A549 (cell line): ENCODE results near the gene TRPM2. TPM values are rescaled to one million over a fixed set of nuclear protein-coding genes. Genes with fewer than 3 reads are reported as not detected.

Experiments used
- ATAC-seq, 2 experiments: fragments of 200-7000 bp in 1 of 2; fragments of >200 bp in 1 of 2; cut with Nextera tagmentation in 1 of 2; cut with Tn5 transposase in 1 of 2; 3 replicates each; pipeline versions ENCODE4 v1.8.0 to v1.9.1; 2018 to 2020; ENCODE audit warnings: mild to moderate bottlenecking in 1 of 2, moderate library complexity in 1 of 2
- CTCF ChIA-PET: fragments of 300-600 bp; sonication (Branson Sonifier 250); formaldehyde crosslinking; extraction: SDS; loops from one replicate; lab custom pipeline; 2021; ENCODE audit warnings: antibody characterized with exemption, inconsistent platforms; lab: Yijun Ruan, JAX
- POLR2A ChIA-PET: fragments of 350-600 bp; formaldehyde crosslinking; extraction: SDS; loops from one replicate; lab custom pipeline; 2021; ENCODE audit warnings: antibody characterized with exemption, inconsistent platforms; lab: Yijun Ruan, JAX
- DNase-seq, 2 experiments: peaks; one replicate each; pipeline versions ENCODE4 v3.0.0 to v3.0.0-alpha.2; 2011 to 2016; ENCODE audit warnings: low read depth in 1 of 2, low spot score in 1 of 2
- FAIRE-seq: peaks from 2 replicates; lab custom pipeline; 2011; peaks lifted over from hg19 to GRCh38; lab: Jason Lieb, UNC
- H3K27ac ChIP-seq, 2 experiments: fragments of >200 bp; sonication (Bioruptor Twin); formaldehyde crosslinking; 3 replicates each; pipeline ENCODE4 v1.5.1; 2016 to 2017
- H3K4me1 ChIP-seq: fragments of >200 bp; sonication (Bioruptor Twin); formaldehyde crosslinking; 3 replicates; pipeline ENCODE4 v1.6.1; 2016
- H3K4me2 ChIP-seq: fragments of >200 bp; sonication (Bioruptor Twin); formaldehyde crosslinking; 3 replicates; pipeline ENCODE4 v1.6.1; 2016
- H3K4me3 ChIP-seq: fragments of >200 bp; sonication (Bioruptor Twin); formaldehyde crosslinking; 3 replicates; pipeline ENCODE4 v1.5.1; 2016
- H3K9me3 ChIP-seq: fragments of >200 bp; sonication (Bioruptor Twin); formaldehyde crosslinking; 3 replicates; pipeline ENCODE4 v1.6.1; 2016
- BCL3 ChIP-seq: fragments of >200 bp; sonication (Bioruptor Twin); formaldehyde crosslinking; IDR thresholded peaks from 3 replicates; pipeline ENCODE4 v1.6.1; 2016
- CBX2 ChIP-seq: fragments of 200-600 bp; sonication (generic); IDR thresholded peaks from 2 replicates; pipeline ENCODE4 v1.6.1; 2016; ENCODE audit warnings: low read depth, mild to moderate bottlenecking, borderline replicate concordance
- CHD2 ChIP-seq: fragments of 150-350 bp; IDR thresholded peaks from 2 replicates; pipeline ENCODE4 v1.6.1; 2014; ENCODE audit warnings: low read length; ENCODE audit not compliant: partially characterized antibody
- EHF ChIP-seq: fragments of 250-450 bp; sonication (Bioruptor Pico); IDR thresholded peaks from 2 replicates; pipeline ENCODE4 v1.5.0; 2020; ENCODE audit warnings: mild to moderate bottlenecking
- ESRRA ChIP-seq: fragments of 150-350 bp; IDR thresholded peaks from 2 replicates; pipeline ENCODE4 v1.6.1; 2014; ENCODE audit warnings: mild to moderate bottlenecking, low read length, borderline replicate concordance
- FOSB ChIP-seq: fragments of 250-450 bp; sonication (Bioruptor Pico); IDR thresholded peaks from 2 replicates; pipeline ENCODE4 v1.5.0; 2020; ENCODE audit warnings: mild to moderate bottlenecking, moderate library complexity
- HDAC2 ChIP-seq: fragments of 200-600 bp; sonication (generic); IDR thresholded peaks from 2 replicates; pipeline ENCODE4 v1.6.1; 2016
- HOXB13 ChIP-seq: fragments of 250-450 bp; sonication (Bioruptor Pico); IDR thresholded peaks from 2 replicates; pipeline ENCODE4 v1.5.0; 2020; ENCODE audit warnings: low read depth, mild to moderate bottlenecking, moderate library complexity
- KDM5A ChIP-seq: fragments of 200-600 bp; sonication (generic); IDR thresholded peaks from 2 replicates; pipeline ENCODE4 v1.6.1; 2016; ENCODE audit warnings: antibody characterized with exemption, mild to moderate bottlenecking
- MAZ ChIP-seq: fragments of 150-350 bp; IDR thresholded peaks from 2 replicates; pipeline ENCODE4 v1.6.1; 2014; ENCODE audit warnings: antibody characterized with exemption, low read depth, low read length, borderline replicate concordance
- MYC ChIP-seq: IDR thresholded peaks from 2 replicates; pipeline ENCODE4 v1.6.1; 2012; ENCODE audit warnings: mild to moderate bottlenecking, inconsistent platforms, low read length, improper control_type of control experiment, borderline replicate concordance
- RARB ChIP-seq: fragments of 250-450 bp; sonication (Bioruptor Pico); IDR thresholded peaks from 2 replicates; pipeline ENCODE4 v1.8.0; 2021; ENCODE audit warnings: mild to moderate bottlenecking, moderate library complexity
- RNF2 ChIP-seq: fragments of 200-600 bp; sonication (generic); IDR thresholded peaks from 2 replicates; pipeline ENCODE4 v1.6.1; 2016; ENCODE audit warnings: low read depth, mild to moderate bottlenecking, antibody characterized with exemption, moderate library complexity, borderline replicate concordance
- SMC3 ChIP-seq: fragments of >200 bp; sonication (Bioruptor Twin); formaldehyde crosslinking; IDR thresholded peaks from 3 replicates; pipeline ENCODE4 v1.6.1; 2018; ENCODE audit warnings: inconsistent platforms
- SREBF2 ChIP-seq: fragments of 450-650 bp; IDR thresholded peaks from 2 replicates; pipeline ENCODE4 v1.6.1; 2014; ENCODE audit warnings: mild to moderate bottlenecking, moderate library complexity
- ZFP36 ChIP-seq: fragments of 450-650 bp; IDR thresholded peaks from 2 replicates; pipeline ENCODE4 v1.6.1; 2014; ENCODE audit warnings: borderline replicate concordance; ENCODE audit not compliant: partially characterized antibody
- WGBS: methylation state at CpG from one replicate; pipeline ENCODE4 v1.1.6; 2017; ENCODE audit errors: missing lambda C conversion rate; 5-methylcytosine and 5-hydroxymethylcytosine counted together
- polyA plus RNA-seq, 4 experiments: library from polyadenylated mRNA; depleted of rRNA in 3 of 4; stranded (reverse); fragments of >200 nt; fragmentation: RNase III in 1 of 4; extraction: RNeasy Plus Mini Kit Qiagen cat#74134 plus additional on column Dnase treatment in 1 of 4; gene quantifications; 2 replicates in 3 of 4; 3 replicates in 1 of 4; pipeline ENCODE4 v1.2.3, GENCODE V29; 2011 to 2017
- TF ChIP-seq, protein P1 (sequence below): fragments of 450-650 bp; IDR thresholded peaks from 2 replicates; pipeline ENCODE4 v1.6.1; 2014; ENCODE audit warnings: antibody characterized with exemption
- TF ChIP-seq, protein P2 (sequence below): IDR thresholded peaks from 2 replicates; pipeline ENCODE4 v1.6.1; 2012
- TF ChIP-seq, protein P3 (sequence below): IDR thresholded peaks from 2 replicates; pipeline ENCODE4 v1.6.1; 2012

Gene TRPM2
- polyA plus RNA-seq, 2 of the 4 experiments (the other 2 are of a cell fraction), result 3.2 to 5.5 TPM

- TF ChIP-seq, protein P1, sequence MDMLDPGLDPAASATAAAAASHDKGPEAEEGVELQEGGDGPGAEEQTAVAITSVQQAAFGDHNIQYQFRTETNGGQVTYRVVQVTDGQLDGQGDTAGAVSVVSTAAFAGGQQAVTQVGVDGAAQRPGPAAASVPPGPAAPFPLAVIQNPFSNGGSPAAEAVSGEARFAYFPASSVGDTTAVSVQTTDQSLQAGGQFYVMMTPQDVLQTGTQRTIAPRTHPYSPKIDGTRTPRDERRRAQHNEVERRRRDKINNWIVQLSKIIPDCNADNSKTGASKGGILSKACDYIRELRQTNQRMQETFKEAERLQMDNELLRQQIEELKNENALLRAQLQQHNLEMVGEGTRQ, result no peak
- no peak for TF ChIP-seq HDAC2
- TF ChIP-seq, protein P2, sequence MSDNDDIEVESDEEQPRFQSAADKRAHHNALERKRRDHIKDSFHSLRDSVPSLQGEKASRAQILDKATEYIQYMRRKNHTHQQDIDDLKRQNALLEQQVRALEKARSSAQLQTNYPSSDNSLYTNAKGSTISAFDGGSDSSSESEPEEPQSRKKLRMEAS, result no peak
Measured at GRCh38 chr21:44317871-44318270, 35.5 kb upstream of the TRPM2 start (continued).

- no peak overlapping the region for H3K27ac ChIP-seq
- no peak for ATAC-seq
- DNase-seq, result no peak
- H3K9me3 ChIP-seq, result no peaks in the 10 kb centered on the region
- TF ChIP-seq SREBF2, result no peak
- TF ChIP-seq, protein P1, result no peak
- no peak for TF ChIP-seq FOSB (CRISPR knock-in tag)
- no peak for TF ChIP-seq RARB (CRISPR knock-in tag)
- TF ChIP-seq KDM5A, result no peak
- no peak for TF ChIP-seq SMC3
- no peak for TF ChIP-seq MAZ
- TF ChIP-seq BCL3, result no peak
- TF ChIP-seq EHF (CRISPR knock-in tag), result no peak
- TF ChIP-seq HOXB13 (CRISPR knock-in tag), result no peak
- WGBS, result 88% methylated on average over 12 of the region's 25 CpGs
- no peak overlapping the region for H3K4me3 ChIP-seq
- no peak overlapping the region for H3K4me2 ChIP-seq
- ChIA-PET CTCF (interaction anchor here (2.6 kb wide), 1 partner anchor 14 kb away, joined by 8 read pairs; no protein-coding TSS in a partner anchor), POLR2A (interaction anchor here (0.7 kb wide), 1 partner anchor 20 kb away, joined by 3 read pairs; the partner anchor contains the start of gene CFAP410)
- H3K4me1 ChIP-seq, result no peaks in the 10 kb centered on the region
- FAIRE-seq, result no peak
Measured at GRCh38 chr21:44318489-44319285, 34.7 kb upstream of the TRPM2 start.

DNA sequence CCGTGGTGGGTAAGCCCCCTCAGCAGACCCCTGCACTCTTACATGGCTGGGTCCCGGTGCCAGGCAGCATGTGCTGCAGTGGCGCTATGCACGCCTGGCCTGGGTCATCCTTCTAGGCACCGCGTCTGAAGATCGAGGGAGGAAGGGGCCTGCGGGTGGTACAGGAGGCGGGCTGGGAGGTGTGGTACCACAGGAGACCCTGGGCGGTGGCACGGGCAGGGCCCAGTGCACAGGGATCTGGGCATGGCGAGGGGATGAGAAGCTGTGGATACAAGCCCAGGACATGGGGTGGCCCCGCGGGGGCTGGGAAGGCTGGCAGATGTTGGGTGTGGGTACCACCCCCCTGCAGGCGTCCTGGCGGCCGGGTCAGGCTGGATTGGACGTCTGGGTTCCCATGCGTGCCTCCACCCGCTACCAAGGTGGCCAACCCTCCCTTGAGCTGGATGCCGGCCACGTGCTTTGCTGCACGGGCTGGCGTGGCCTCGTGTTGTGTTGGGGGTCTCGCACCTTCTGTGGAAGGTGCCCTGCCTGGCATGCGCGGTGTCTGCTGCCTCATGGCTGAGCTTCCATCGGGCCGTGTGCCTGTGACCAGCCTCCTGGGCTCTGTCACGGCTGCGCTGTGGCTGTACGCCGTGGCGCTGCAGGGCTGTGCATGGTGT, 33.9 kb upstream of the TRPM2 start:
- Histone ChIP-seq H3K4me3 (no peak overlapping the region), H3K9me3 (no peaks in the 10 kb centered on the region), H3K27ac (no peak overlapping the region), H3K4me2 (no peak overlapping the region), H3K4me1 (no peaks in the 10 kb centered on the region)
- DNase-seq (no peak), ATAC-seq (no peak)
- WGBS, result 79% methylated on average over 4 of the region's 35 CpGs
- POLR2A ChIA-PET, result no interaction called here
- TF ChIP-seq RNF2 (no peak), CHD2 (no peak), MYC (no peak), ZFP36 (no peak), BCL3 (no peak), CBX2 (no peak), ESRRA (no peak)
- TF ChIP-seq, protein P3, sequence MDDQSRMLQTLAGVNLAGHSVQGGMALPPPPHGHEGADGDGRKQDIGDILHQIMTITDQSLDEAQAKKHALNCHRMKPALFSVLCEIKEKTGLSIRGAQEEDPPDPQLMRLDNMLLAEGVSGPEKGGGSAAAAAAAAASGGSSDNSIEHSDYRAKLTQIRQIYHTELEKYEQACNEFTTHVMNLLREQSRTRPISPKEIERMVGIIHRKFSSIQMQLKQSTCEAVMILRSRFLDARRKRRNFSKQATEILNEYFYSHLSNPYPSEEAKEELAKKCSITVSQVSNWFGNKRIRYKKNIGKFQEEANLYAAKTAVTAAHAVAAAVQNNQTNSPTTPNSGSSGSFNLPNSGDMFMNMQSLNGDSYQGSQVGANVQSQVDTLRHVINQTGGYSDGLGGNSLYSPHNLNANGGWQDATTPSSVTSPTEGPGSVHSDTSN, result no peak
- TF ChIP-seq, all 56 proteins: peak for 0
- FAIRE-seq, result no peak
- CTCF ChIA-PET, result interaction anchor here (0.7 to 2.6 kb wide), 3 partner anchors 9 to 22 kb away, joined by 3 to 8 read pairs (median 6); no protein-coding TSS in a partner anchor
